ENCODE data around the gene MOV10L1.

Gene MOV10L1

DNA sequence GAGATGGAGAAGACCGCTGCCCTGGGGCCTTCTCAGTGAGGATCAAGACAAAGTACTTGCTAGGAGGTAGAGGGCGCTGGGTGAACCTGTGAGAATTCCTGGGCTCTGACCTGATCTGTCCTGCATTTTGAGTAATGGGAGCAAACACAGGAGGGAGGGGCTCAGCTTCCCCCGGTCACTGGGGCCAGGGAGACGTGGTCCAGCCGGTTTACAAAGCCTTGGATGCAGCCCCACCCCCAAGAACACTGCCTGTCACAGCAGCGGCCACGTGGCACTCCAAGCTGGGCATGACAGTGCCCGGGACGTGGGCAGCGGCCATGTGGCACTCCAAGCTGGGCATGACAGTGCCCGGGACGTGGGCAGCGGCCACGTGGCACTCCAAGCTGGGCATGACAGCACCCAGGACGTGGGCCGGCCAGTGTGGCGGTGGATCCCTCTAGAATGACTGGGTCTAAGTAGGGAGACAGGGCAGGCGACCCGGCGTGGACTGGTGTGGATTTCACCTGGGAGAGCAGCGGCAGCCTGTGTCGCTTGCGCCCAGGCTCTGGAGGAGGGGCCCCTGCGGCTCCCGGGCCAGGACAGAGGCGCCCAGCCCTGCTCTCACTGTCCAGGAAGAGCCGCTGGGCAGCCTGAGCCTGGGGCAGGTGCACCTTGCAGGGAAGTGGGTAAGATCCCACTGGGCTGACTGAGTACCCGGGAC, 29.2 kb upstream of the MOV10L1 start:
- FAIRE-seq (no peak), DNase-seq (ENCODE audit: insufficient read length, low spot score) (no peak)
- TF ChIP-seq, protein P1, sequence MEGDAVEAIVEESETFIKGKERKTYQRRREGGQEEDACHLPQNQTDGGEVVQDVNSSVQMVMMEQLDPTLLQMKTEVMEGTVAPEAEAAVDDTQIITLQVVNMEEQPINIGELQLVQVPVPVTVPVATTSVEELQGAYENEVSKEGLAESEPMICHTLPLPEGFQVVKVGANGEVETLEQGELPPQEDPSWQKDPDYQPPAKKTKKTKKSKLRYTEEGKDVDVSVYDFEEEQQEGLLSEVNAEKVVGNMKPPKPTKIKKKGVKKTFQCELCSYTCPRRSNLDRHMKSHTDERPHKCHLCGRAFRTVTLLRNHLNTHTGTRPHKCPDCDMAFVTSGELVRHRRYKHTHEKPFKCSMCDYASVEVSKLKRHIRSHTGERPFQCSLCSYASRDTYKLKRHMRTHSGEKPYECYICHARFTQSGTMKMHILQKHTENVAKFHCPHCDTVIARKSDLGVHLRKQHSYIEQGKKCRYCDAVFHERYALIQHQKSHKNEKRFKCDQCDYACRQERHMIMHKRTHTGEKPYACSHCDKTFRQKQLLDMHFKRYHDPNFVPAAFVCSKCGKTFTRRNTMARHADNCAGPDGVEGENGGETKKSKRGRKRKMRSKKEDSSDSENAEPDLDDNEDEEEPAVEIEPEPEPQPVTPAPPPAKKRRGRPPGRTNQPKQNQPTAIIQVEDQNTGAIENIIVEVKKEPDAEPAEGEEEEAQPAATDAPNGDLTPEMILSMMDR (IDR thresholded peaks at IDR 0.05; ENCODE audit: insufficient read depth, missing control alignments): no peak

DNA sequence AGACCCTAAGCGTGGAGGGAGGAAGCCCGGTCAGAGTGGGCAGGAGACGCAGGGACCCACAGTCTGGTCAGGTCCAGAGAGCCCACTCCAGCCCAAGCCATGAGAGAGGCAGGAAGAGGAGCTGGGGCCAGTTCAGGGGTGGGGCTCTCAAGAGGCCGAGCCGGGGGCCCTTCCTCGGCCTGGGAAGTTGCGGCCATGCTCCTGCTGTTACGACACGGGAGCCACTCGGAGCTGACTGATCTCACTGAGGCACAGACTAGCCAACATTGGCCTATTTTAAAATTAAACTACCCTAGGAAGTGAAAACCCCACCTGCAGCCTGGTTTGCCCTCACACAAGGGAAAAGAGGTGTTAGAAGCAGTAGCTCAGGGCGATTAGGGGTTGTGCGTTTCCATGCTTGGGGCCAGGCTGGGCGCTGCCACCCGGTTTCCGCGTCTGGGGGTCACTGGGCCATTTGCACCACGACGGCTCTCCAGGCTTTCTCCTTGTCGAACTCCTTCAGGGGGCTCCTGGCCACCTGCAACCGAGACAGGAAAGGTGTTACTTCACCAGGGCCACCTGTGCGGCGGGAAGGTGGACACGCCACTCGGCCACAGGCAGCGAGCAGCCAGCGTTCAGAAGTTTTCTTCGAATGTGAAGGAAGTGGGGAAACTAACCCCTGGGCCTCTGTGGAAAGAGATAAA, 28.5 kb upstream of the MOV10L1 start:
- TF ChIP-seq, protein P1 (IDR thresholded peaks at IDR 0.05; ENCODE audit: insufficient read depth, missing control alignments): no peak
- no peak for DNase-seq (ENCODE audit: insufficient read length, low spot score)
- FAIRE-seq: no peak

DNA sequence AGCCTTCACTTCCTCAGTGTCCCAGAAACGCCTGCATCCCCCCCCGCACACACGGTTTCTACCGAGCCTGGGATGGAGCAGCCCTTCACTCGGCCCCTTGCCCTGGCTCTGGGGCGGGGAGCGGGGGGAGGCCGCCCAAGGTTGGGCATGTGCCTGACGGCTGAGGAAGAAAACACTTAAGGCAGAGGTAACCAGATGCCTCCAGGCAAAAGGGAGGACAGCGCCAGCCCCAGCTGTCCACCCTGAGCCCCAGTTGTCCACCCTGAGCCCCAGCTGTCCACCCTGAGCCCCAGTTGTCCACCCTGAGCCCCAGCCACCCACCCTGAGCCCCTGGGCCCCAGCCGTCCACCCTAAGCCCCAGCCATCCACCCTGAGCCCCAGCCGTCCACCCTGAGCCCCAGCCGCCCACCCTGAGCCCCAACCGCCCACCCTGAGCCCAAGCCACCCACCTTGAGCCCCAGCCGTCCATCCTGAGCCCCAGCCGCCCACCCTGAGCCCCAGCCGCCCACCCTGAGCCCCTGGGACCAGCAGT, 27.9 kb upstream of the MOV10L1 start:
- no peak for DNase-seq (ENCODE audit: insufficient read length, low spot score)
- TF ChIP-seq, protein P1 (IDR thresholded peaks at IDR 0.05; ENCODE audit: insufficient read depth, missing control alignments): no peak
- FAIRE-seq: no peak

DNA sequence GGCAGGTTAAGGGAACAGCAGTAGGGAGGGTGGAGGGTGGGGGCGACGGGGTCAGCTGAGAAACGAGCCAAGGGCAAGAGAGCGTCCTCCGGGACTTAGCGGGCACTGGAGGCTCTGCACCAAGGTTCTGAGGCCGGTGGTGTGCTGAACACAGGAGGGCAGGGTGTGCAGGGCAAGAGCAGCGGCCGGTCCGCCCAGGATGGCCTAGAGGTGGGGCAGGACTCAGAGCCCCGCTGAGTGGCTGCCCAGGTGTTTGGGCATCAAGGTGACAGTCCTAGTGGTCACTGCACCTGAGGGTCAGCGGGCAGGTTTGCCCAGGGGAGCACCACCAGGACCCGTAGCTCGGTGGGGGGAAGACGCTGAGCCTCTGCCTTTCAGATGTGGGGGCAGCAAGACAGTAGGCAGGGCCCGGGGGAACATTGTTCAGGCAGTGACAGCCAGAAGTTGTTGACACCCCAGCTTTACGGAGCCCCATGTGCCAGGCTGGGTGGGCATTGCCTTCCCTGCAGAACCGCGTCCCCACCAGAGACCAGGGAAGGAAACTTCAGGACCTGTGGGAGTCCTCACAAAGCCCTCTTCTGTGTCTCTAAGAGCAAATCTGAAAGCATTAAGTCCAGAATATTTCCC, 27.2 kb upstream of the MOV10L1 start:
- TF ChIP-seq, protein P1 (IDR thresholded peaks at IDR 0.05; ENCODE audit: insufficient read depth, missing control alignments): no peak
- no peak for DNase-seq (ENCODE audit: insufficient read length, low spot score)
- no peak for FAIRE-seq

DNA sequence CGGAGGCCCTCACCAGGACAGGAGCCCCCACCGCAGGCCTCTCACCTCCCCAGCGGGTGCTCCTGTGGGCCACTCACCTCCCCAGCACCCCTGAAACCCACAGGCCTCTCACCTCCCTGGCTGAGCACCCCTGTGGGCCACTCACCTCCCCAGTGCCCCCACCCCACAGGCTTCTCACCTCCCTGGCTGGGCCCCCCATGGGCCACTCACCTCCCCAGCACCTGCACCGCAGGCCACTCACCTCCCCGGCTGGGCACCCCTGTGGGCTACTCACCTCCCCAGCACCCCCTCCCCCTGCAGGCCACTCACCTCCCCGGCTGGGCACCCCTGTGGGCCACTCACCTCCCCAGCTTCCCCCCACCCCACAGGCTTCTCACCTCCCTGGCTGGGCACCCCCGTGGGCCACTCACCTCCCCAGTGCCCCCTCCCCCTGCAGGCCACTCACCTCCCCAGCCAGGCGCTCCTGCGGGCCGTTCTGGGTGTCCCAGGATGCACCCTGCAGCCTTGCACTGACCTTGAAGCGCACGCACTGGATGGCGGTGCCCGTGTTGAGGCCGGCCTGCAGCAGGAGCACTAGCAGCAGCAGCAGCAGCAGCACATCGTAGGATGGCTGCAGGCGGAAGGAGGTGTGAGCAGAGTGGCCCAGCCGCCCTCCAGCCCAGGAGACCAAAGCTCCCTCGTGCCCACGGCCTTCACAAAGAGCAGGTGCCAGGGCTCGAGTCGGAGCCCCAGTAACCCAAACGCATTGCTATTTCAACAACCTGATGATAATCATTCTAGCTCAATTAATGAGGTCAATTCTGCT, 26.0 kb upstream of the MOV10L1 start:
- DNase-seq (ENCODE audit: insufficient read length, low spot score) (no peak), FAIRE-seq (no peak)
- TF ChIP-seq, protein P1 (IDR thresholded peaks at IDR 0.05; ENCODE audit: insufficient read depth, missing control alignments): no peak

DNA sequence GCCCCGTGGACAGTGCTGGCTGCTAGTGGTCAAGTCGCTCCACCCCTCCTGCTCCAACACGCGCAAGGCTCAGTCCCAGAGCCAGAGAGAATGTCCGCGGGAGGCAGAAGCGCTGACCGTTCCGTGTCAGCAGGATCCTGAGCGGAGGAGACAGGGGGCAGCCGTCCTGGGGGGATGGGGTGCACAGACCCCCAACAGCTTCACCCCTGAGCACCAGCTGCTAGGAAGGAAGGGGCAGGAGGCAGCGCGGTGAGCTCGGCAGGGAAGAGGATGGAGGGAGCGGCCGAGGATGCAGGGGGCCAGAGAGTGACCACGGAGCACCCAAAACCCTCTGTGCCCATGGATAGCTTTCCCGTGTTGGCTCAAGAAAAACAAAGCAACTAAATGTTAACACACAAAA, 25.4 kb upstream of the MOV10L1 start:
- TF ChIP-seq, protein P1 (IDR thresholded peaks at IDR 0.05; ENCODE audit: insufficient read depth, missing control alignments): no peak
- FAIRE-seq: no peak
- no peak for DNase-seq (ENCODE audit: insufficient read length, low spot score)

Measured in D721Med (cell line).